ENCODE data around the gene ATF7IP2.

DNA sequence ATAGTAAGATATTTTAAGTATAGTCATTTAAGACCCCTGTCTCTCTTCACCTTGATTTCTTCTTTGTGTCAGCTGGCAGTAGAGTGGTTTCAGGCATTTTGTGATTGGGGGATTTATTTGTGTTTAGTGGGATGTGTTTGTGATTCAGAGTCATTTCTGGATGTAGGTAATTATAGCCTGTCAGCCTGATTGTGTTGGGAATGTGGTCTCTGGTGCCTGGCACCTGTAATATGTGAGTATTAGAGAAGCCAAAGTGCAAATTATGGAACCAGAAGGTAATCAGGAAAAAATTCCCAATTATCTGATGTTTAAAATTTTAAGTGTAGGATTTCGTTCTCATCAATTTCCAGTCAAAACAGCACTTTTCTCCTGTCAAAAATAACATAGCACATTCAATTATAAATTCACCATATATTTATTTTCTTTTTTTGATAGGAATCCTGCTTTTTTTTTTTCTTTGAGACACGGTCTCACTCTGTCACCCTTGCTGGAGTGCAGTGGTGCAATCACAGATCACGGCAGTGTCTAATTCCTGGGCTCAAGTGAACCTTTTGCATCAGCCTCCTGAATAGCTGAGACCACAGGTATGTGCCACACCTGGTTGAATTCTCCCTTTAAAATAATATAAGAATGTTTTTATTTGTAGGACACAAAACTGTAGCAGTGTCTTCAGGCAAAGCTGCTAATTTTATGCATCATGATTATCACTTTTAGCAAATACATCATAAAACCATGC is 42.7 kb downstream of the ATF7IP2 start:
- no peak for TF ChIP-seq EZH2phosphoT487 (IDR thresholded peaks at IDR 0.05; ENCODE audit: insufficient read depth, low read depth)
- TF ChIP-seq EZH2 (IDR thresholded peaks at IDR 0.05; ENCODE audit: insufficient read depth, poor library complexity, severe bottlenecking) = no peak

Measured in GM23248 (cell line).